Cerebellar nuclear complex (tissue), 1 donor: ENCODE measurements around the gene MLLT11.
A peak's percentile ranks its signal among the peaks of the same experiment; 100 is the strongest.
"Not testable (repeated sequence)": the region's sequence is repeated elsewhere in the genome, so short reads cannot be mapped to it uniquely, and the experiment has no call there.

Experiments used
- DNase-seq, 2 experiments: peaks; one replicate each; lab custom pipeline; 2025; lab: John Stamatoyannopoulos, UW

The MLLT11 gene

GRCh38 chr1:151056149-151056548, 4.0 kb upstream of the MLLT11 start:
- no peak for DNase-seq

GRCh38 chr1:151058692-151059091, 1.5 kb upstream of the MLLT11 start:
- DNase-seq: no peak

- no peak for DNase-seq
Observed at GRCh38 chr1:151059109-151060006, 839 bp upstream of the MLLT11 start, which contains the start of gene CDC42SE1. Gene CDC42SE1 (minus strand): TSS chr1:151059622. CDS start chr1:151055730, 3,892 bp downstream.

GRCh38 chr1:151060657-151061421, 642 bp downstream of the MLLT11 start:
- peak in 1 of 2 experiments; percentile 25 for DNase-seq

- DNase-seq: no peak
Observed at GRCh38 chr1:151061704-151062103, 1.5 kb downstream of the MLLT11 start.

- DNase-seq: no peak
Observed at GRCh38 chr1:151062741-151063371, 2.7 kb downstream of the MLLT11 start.

GRCh38 chr1:151065089-151065645, 5.0 kb downstream of the MLLT11 start:
- no peak for DNase-seq

GRCh38 chr1:151067185-151067584, 7.0 kb downstream of the MLLT11 start:
- no peak for DNase-seq

- DNase-seq: no peak
Observed at GRCh38 chr1:151069103-151069486, 8.9 kb downstream of the MLLT11 start.

- DNase-seq: peak in 1 of 2 experiments; percentile 66
Observed at GRCh38 chr1:151070474-151071276, 10.5 kb downstream of the MLLT11 start, which contains the start of gene GABPB2. Gene GABPB2 (plus strand): TSS chr1:151070761. CDS start chr1:151088190, 17,429 bp downstream.

GRCh38 chr1:151072224-151072623, 12.0 kb downstream of the MLLT11 start:
- DNase-seq: no peak

GRCh38 chr1:151085953-151086559, 25.9 kb downstream of the MLLT11 start:
- no peak for DNase-seq

- DNase-seq: not testable (repeated sequence)
Observed at GRCh38 chr1:151097426-151097825, 37.2 kb downstream of the MLLT11 start.

GRCh38 chr1:151098126-151098525, 37.9 kb downstream of the MLLT11 start:
- DNase-seq: no peak

GRCh38 chr1:151104630-151105029, 44.4 kb downstream of the MLLT11 start:
- no peak for DNase-seq

GRCh38 chr1:151106894-151107293, 46.7 kb downstream of the MLLT11 start:
- no peak for DNase-seq

- no peak for DNase-seq
Observed at GRCh38 chr1:151108331-151108730, 48.1 kb downstream of the MLLT11 start.

- DNase-seq: no peak
Observed at GRCh38 chr1:151113877-151114276, 53.7 kb downstream of the MLLT11 start.
